Stimulated activated effector memory CD8-positive, alpha-beta T cell treated with anti-CD3 and anti-CD28 coated beads, Interleukin-12 subunit alpha, Interleukin-12 subunit beta, amount 100 ng/mL, for 72 hours (primary cell): ENCODE data around the gene CDH22.

ENCODE experiments used
- ATAC-seq: fragments of 150-1000 bp; cut with Tn5 transposase; 2 replicates; pipeline ENCODE4 v1.10.0; 2021
- DNase-seq, 2 donors: peaks; one replicate each; pipeline ENCODE4 v3.0.0; 2021 to 2022; ENCODE audit warnings: low spot score in 2 of 2
- H3K27ac Mint-ChIP-seq: one replicate; pipeline ENCODE4 v1.8.0; 2022; ENCODE audit warnings: mild to moderate bottlenecking, mixed read lengths
- H3K36me3 Mint-ChIP-seq: one replicate; pipeline ENCODE4 v1.8.0; 2022; ENCODE audit warnings: mild to moderate bottlenecking, mixed read lengths
- H3K4me1 Mint-ChIP-seq: one replicate; pipeline ENCODE4 v1.8.0; 2022; ENCODE audit warnings: mixed read lengths
- H3K4me3 Mint-ChIP-seq: one replicate; pipeline ENCODE4 v1.8.0; 2022; ENCODE audit warnings: mild to moderate bottlenecking, mixed read lengths
- H3K9me3 Mint-ChIP-seq: one replicate; pipeline ENCODE4 v1.8.0; 2022; ENCODE audit warnings: mixed read lengths

Gene CDH22

DNA sequence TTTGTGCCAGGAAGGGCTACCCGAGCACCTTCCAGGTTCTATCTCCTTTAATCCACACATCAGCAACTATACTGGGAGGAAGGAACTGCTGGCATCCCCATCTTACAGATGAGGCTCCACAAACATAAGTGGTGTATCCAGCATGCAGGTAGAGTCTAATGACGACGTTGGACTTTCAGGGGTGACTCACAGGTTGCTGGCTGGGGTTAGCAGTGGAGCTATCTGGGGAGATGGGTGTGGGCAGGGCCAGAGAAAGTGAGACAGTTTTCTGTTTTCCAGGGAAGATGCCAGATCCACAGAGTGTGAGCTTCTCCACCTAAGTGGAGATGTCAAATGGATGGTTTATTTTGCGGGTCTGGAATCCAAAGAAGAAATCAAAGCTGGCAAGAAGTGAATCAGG, 31.8 kb downstream of the CDH22 start:
- H3K4me1 Mint-ChIP-seq, result peaks cover 7% of the 10 kb centered on the region
- no peak overlapping the region for H3K4me3 Mint-ChIP-seq
- no peak for DNase-seq
- H3K36me3 Mint-ChIP-seq, result no peaks in the 10 kb centered on the region
- ATAC-seq, result no peak
- peaks cover 3% of the 10 kb centered on the region for H3K9me3 Mint-ChIP-seq
- H3K27ac Mint-ChIP-seq, result no peak overlapping the region

DNA sequence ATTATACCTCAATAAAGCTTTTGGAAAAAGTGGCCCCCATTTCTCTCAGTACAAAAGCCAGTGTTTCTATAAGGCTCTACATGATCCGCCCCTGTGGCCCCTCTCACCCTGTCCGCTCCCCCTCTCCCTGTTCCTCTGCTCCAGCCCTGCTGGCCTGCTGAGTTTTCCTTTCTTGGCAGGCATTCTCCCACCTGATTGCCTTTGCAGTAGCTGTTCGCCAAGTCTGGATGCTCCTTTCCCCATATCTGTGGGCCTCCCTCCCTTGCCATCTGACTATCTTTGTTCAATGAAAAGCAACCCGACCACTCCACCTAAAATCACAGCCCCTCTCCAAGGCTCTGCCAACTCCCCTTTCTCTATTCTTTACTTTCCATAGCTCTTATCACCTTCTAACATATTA, 33.2 kb downstream of the CDH22 start:
- no peak for ATAC-seq
- DNase-seq, result no peak
- H3K36me3 Mint-ChIP-seq, result no peaks in the 10 kb centered on the region
- H3K4me3 Mint-ChIP-seq, result no peak overlapping the region
- H3K27ac Mint-ChIP-seq, result no peak overlapping the region
- peaks cover 3% of the 10 kb centered on the region for H3K9me3 Mint-ChIP-seq
- peaks cover 7% of the 10 kb centered on the region for H3K4me1 Mint-ChIP-seq

DNA sequence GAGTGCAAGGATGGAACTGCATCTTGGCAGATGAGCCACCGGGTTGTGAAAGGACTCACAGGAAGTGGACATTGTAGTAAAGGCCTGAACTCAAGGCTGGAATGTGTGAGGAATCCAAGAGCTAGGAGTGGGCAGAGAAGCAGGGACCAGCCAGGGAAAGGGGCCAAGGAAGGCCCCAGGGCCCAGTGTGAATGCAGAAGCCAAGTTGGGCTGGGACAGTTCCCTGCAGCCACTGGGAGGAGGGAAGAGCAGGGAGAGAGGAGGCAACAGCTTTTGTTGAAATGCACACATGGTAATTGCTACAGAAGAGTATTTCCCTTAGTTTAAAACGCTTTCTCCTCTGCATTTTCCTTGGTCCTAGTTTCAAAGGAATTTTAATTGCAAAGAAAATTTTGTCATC, 34.6 kb downstream of the CDH22 start:
- Mint-ChIP-seq H3K4me3 (no peak overlapping the region), H3K27ac (no peak overlapping the region), H3K36me3 (no peaks in the 10 kb centered on the region), H3K4me1 (peaks cover 7% of the 10 kb centered on the region), H3K9me3 (peaks cover 3% of the 10 kb centered on the region)
- no peak for DNase-seq
- ATAC-seq, result no peak

DNA sequence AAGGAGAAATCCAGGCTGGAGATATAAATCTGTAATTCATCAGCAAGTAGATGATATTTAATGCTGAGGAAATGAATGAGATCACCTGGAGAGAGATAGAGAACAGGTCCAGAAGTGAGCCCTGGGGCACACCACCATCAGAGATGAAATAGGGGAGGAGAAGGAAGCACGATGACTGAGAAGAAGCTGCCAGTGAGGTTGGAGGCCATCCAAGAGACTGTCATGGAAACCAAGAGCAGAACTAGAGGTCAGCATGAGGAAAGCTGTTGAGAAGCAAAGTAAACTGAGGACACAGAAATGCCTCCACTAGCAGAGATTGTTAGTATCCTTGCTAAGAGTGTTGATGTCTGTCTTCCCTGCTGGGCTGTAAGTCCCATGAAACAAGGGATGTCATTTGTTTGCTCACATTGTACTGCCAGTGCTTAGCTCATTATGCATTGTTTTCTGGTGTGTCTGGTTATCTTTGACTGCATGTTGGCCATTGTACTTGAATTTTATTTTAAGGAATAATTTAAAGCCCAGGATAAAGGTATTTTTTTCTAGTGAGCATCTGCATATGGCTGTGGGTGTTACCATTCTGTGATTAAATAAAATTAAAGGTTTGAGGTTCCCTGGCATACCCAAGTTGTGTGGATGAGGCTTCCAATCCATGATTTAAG, 35.8 kb downstream of the CDH22 start:
- Mint-ChIP-seq H3K9me3 (peaks cover 3% of the 10 kb centered on the region), H3K4me1 (peaks cover 4% of the 10 kb centered on the region), H3K36me3 (no peaks in the 10 kb centered on the region), H3K4me3 (no peak overlapping the region), H3K27ac (no peak overlapping the region)
- DNase-seq, result no peak
- ATAC-seq, result no peak

DNA sequence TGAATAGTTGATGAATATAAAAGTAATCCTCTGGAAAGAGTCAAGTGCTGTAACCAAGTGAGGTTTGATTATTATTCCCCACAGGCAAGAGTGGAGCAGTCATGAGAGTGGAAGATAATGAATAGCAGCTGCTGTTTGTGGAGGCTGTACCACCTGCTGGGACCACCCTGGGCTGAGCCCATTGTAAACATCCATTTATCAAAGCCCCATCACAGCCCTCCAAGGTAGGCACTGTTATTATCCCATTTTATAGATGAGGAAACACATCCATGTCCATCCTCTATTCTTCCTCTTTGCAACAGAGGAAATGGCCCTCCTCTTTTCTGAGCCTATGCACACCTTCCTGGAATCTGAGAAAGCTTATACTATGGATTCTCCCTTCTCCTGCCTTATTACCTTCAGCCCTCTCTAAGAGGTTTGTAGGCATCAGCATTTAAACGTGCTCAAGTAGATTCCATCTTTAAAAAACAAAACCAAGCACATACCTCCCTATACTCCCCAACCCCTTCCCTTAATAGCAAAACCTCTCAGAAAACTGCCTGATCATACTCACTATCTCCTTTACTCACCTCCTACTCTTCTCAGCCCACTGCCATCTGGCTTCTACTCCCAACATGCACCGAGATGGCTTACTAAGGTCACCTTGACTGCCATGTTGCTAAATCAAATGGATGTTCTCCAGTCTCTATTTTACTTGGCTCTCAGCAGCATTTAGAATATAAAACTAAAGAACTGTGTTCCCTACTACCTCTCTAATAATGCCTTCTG, 37.1 kb downstream of the CDH22 start:
- H3K36me3 Mint-ChIP-seq, result no peaks in the 10 kb centered on the region
- H3K27ac Mint-ChIP-seq, result no peak overlapping the region
- no peak for ATAC-seq
- H3K4me3 Mint-ChIP-seq, result no peak overlapping the region
- no peaks in the 10 kb centered on the region for H3K4me1 Mint-ChIP-seq
- peaks cover 3% of the 10 kb centered on the region for H3K9me3 Mint-ChIP-seq
- no peak for DNase-seq

DNA sequence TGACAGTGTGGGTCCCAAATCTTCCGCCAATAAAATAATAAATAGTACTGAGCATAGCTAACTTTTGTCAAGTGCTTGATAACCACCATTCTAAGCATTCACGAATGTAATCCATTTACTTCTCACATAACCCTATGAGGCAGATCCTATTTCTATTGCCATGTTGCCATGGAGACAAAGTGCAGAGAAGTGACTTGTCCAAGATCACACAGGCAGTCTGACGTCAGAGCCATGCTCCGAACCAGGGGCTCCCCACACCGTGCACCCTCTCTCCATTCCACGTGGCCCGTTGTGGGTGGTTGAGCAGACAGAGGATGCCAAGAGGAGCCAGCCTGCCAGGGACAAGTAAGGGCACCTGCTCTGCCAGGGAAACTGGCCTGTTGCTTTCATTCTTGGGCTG, 38.9 kb downstream of the CDH22 start:
- H3K9me3 Mint-ChIP-seq, result peaks cover 8% of the 10 kb centered on the region
- no peaks in the 10 kb centered on the region for H3K4me1 Mint-ChIP-seq
- DNase-seq, result no peak
- H3K27ac Mint-ChIP-seq, result no peak overlapping the region
- no peak overlapping the region for H3K4me3 Mint-ChIP-seq
- ATAC-seq, result no peak
- no peaks in the 10 kb centered on the region for H3K36me3 Mint-ChIP-seq

DNA sequence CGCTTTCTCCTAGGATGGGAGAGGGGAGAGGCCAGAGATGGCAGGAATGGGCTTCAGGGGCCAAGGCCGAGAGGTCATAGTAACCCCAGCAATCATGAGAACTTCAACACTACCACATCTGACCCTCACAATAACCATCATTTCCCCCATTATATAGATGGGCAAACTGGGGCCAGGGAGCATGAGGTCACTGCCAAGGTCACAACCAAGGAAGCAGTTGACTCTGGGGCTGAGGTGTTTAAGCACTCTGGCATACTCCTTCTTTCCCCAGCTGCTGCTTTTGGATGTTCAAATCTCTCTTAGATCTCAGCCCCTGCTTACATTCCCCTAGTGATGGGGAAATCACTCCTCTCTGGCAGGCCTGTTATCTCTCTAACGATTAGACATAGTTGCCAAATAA, 39.6 kb downstream of the CDH22 start:
- DNase-seq, result no peak
- no peaks in the 10 kb centered on the region for H3K4me1 Mint-ChIP-seq
- H3K36me3 Mint-ChIP-seq, result no peaks in the 10 kb centered on the region
- no peak overlapping the region for H3K4me3 Mint-ChIP-seq
- ATAC-seq, result no peak
- H3K27ac Mint-ChIP-seq, result no peak overlapping the region
- H3K9me3 Mint-ChIP-seq, result peaks cover 8% of the 10 kb centered on the region

DNA sequence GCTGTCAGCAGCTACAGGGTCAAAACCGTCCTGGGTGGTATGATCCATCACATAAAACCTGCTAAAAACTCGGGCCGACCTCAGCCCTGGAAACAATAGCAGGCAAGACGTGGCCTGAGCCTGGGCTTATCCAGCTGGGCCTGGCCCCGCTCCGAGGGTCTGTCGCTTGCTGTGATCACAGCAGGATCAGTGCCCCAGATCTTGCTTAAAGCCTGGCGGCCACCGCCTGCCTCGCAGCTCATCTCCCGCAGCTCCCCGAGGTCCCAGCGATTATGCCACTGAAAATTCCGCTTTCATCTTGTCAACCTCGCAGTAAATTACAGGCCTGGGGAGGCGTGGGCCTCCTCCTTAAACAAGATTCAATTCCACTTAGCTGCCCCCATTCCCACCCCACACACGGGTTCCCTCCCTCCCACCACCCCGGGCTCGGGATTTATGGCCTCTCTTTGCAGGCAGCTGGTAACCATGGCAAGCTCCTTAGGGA, 40.1 kb downstream of the CDH22 start:
- DNase-seq (no peak), ATAC-seq (no peak)
- H3K36me3 Mint-ChIP-seq, result no peaks in the 10 kb centered on the region
- H3K27ac Mint-ChIP-seq, result no peak overlapping the region
- H3K4me3 Mint-ChIP-seq, result no peak overlapping the region
- H3K4me1 Mint-ChIP-seq, result no peaks in the 10 kb centered on the region
- H3K9me3 Mint-ChIP-seq, result peaks cover 8% of the 10 kb centered on the region

DNA sequence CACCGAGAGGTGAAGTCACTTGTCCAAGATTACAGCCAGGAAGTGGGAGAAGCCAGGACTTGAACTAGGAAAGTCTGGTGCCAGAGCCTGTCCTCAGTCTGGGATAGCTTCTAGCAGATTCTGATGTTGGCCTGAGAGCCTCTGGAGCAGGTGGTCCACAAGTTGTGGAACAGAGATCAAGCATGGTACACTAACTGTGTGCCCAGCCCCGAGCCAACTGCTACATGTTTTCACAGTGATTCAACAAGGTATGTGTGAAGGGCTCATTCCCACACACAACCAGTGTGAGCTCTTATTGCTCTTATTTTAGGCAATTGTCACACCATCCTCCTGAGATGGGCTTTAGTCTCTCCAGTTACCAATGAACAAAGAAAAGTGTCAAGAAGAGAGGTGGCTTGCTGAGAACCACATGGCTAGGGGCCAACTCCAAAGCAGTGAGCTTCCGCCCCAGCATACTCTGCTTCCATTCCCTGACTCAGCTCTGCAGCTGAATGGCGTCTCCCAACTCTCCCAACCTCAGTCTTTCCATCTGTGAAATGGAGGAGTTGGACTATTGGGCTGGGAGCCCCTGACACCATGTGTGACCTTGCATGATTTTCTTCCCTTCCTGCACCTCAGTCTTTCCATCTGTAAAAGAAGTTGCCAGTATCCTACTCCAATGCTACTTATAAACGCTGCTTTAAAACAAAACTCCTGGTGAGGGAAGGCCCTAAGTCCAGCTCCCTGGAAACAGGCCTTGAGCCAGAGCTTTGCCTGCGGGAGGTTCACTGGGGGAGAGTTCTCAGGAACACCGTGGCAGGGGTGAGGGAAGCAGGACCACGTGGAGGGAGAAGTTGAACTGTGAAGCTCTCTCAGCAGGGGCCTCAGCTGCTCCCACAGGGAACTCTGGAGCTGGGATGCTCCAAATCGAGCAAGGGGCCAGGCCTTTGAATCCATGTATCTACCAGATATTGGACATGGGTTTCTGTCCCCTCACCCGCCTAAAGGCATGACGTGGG, 40.9 kb downstream of the CDH22 start:
- no peaks in the 10 kb centered on the region for H3K4me1 Mint-ChIP-seq
- peaks cover 8% of the 10 kb centered on the region for H3K9me3 Mint-ChIP-seq
- ATAC-seq, result no peak
- H3K27ac Mint-ChIP-seq, result no peak overlapping the region
- no peaks in the 10 kb centered on the region for H3K36me3 Mint-ChIP-seq
- DNase-seq, result no peak
- H3K4me3 Mint-ChIP-seq, result no peak overlapping the region

DNA sequence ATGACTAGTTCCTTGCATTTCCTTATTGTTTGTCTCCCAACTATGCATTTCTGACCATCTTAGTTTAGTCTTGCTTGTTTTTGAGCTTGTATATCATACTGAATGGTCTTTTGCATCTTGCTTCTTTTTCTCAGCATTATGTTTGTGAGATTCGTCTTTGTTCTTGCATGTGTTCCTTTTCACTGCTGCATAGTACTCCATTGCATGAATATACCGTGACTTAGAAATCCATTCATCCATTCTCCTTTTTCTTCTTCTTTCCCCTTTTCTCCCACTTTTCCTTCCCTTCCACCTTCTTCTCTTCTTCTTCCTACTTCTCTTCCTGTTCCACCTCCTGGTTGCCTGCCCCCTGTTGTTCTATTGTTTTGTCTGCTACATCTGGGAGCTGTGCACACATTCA, 42.8 kb downstream of the CDH22 start:
- ATAC-seq (no peak), DNase-seq (no peak)
- Mint-ChIP-seq H3K36me3 (no peaks in the 10 kb centered on the region), H3K4me1 (no peaks in the 10 kb centered on the region), H3K9me3 (peaks cover 5% of the 10 kb centered on the region), H3K4me3 (no peak overlapping the region), H3K27ac (no peak overlapping the region)

DNA sequence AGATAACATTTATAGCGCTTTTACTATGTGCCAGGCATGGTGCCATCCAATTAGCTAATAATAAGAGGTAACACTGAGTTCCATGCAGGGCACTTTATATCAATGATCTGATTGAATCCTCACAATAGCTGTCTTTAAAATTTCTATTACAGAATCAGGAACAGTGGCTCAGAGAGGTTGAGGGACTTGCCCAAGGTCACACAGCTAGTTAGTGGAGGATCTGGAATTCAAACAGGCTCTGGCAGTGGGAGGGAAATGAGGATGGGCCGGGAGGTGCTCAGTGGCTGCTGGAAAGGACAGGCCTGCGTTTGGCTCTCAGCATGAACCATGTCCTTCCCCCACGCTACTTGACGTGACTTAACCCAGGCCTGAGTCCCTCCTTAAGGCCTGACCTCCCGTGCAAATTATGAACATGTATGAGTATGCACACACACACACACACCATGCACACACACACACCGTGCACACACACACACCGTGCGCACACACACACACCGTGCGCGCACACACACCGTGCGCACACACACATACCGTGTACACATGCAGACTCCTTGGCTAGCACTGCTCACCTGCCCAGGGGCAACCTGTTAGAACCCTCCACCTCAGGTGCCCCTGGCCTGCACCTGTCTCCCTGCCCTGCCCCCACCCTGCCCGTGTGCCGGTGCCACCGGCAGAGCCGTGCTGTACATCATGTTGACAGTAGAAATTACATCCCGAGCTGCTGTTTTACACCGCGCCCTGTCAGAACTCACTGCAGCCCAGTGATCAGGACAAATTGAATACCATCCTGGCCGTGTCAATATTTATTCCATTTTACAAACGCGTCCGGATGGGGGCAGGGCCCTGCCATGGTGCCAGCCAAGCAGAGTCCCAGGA, 43.7 kb downstream of the CDH22 start:
- Mint-ChIP-seq H3K4me1 (no peaks in the 10 kb centered on the region), H3K27ac (no peak overlapping the region), H3K4me3 (no peak overlapping the region), H3K36me3 (no peaks in the 10 kb centered on the region), H3K9me3 (peaks cover 5% of the 10 kb centered on the region)
- DNase-seq (no peak), ATAC-seq (no peak)

DNA sequence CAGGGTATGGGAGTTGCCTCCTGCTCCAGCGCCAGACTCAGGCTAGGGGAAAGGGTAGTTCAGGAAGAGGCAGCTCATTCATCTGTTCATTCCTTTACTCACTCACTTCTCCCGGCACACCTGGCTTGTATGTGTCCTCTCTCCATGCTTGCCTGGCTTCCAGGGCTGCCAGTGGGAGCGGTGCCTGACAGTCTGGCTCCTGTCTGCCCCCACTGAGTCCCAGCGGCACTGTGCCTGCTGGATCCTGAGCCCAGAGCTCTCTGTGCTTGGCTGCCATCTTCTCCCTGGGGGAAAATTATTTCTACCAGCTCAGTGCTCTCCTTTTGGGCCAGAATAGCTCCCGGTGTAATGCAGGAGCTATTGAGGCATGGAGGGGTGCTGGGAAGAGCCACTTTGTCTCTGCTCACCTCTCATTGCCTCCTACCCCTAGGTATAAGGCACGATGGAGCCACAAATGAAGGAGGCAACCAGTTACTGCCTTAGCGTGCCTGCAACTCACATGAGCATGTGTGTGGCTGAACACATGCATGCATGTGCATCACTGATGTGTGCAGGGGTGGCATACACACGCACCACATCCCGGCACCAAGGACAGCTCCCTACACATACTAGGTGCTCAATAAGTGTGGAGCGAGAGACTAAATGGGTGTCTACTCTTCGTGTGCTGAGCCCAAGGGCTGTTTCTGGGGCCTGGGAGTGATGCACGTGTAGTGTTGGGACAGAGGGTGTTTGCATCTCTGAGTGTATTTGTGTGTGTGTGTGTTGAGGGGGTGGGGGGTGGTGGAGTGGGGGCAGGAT, 46.6 kb downstream of the CDH22 start:
- H3K36me3 Mint-ChIP-seq, result no peaks in the 10 kb centered on the region
- DNase-seq (no peak), ATAC-seq (no peak)
- H3K9me3 Mint-ChIP-seq, result peaks cover 5% of the 10 kb centered on the region
- no peak overlapping the region for H3K4me3 Mint-ChIP-seq
- H3K27ac Mint-ChIP-seq, result no peak overlapping the region
- H3K4me1 Mint-ChIP-seq, result no peaks in the 10 kb centered on the region

DNA sequence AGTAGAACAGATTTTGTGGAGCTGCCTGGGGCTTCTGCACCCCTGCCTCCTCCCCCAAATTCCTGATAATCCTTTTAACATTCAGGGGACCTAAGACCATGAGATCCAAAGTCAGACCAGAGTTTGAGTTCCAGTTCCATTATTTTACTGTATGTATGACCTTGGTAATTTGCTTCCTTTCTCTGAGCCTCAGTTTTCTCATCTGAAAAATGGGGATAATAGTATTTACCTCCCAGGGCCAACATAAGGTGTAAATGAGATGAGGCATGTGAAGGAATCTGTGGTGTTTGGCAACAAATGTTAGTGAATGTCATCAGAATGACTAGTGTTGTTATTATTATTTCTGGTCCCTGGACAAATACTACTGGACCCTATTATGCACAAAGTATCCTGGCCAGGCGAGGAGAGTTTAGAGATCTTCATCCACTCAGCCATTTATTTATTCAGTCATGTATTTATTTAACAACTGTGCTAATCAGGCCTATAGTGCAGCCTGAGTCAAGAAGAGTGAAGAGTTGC, 47.3 kb downstream of the CDH22 start:
- no peak overlapping the region for H3K4me3 Mint-ChIP-seq
- no peak overlapping the region for H3K27ac Mint-ChIP-seq
- peaks cover 5% of the 10 kb centered on the region for H3K9me3 Mint-ChIP-seq
- H3K36me3 Mint-ChIP-seq, result no peaks in the 10 kb centered on the region
- H3K4me1 Mint-ChIP-seq, result no peaks in the 10 kb centered on the region
- no peak for DNase-seq
- no peak for ATAC-seq

DNA sequence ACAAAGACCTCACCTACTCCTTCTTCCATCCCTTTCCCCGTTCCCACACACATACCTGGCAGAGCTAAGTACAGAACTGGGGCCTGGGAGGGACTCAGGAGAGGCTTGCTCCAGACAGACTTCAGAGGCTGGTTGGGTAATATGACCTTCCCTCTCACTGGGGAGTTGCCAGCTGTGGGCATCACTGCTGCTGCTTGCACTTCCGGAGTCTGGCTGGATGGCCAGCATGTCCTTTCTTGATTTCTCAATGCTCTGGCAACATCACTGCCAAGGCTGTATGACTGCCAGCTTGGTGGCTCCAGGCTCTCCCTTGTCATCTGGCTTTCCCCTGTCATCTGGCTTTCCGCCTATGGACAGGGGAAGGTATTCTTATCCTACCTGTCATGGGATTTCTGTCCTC, 47.8 kb downstream of the CDH22 start:
- Mint-ChIP-seq H3K36me3 (no peaks in the 10 kb centered on the region), H3K27ac (no peak overlapping the region), H3K9me3 (peaks cover under 1% of the 10 kb centered on the region), H3K4me1 (no peaks in the 10 kb centered on the region), H3K4me3 (no peak overlapping the region)
- no peak for ATAC-seq
- DNase-seq, result no peak
